GM18508 (cell line): ENCODE data around the gene GRIK2.
"Not testable (repeated sequence)": the region's sequence is repeated elsewhere in the genome, so short reads cannot be mapped to it uniquely, and the experiment has no call there.

Experiments used
- ATAC-seq: cut with Tn5 transposase; IDR thresholded peaks from one replicate; pipeline ENCODE4 v1.9.1; 2021; ENCODE audit warnings: moderate number of reproducible peaks; ENCODE audit not compliant: insufficient read depth, unreplicated experiment

The GRIK2 gene

GRCh38 chr6:102068349-102068929 lies 674.9 kb downstream of the GRIK2 start:
- no peak for ATAC-seq

- ATAC-seq, result no peak
These were observed 682.0 kb downstream of the GRIK2 start for GRCh38 chr6:102075539-102075938.

GRCh38 chr6:102085257-102085656 lies 691.7 kb downstream of the GRIK2 start:
- no peak for ATAC-seq

- ATAC-seq, result not testable (repeated sequence)
These were observed 694.7 kb downstream of the GRIK2 start for GRCh38 chr6:102088160-102088559.

GRCh38 chr6:102114402-102114801 lies 720.9 kb downstream of the GRIK2 start:
- ATAC-seq, result no peak

- ATAC-seq, result no peak
These were observed 722.4 kb downstream of the GRIK2 start for GRCh38 chr6:102115911-102116310.

- no peak for ATAC-seq
These were observed 724.5 kb downstream of the GRIK2 start for GRCh38 chr6:102118034-102118433.
